Transverse colon (tissue), 4 donors: ENCODE results near the gene GPC6. TPM values are rescaled to one million over a fixed set of nuclear protein-coding genes. Genes with fewer than 3 reads are reported as not detected.

Source experiments
- DNase-seq: peaks from one replicate; pipeline ENCODE4 v3.0.0-alpha.2; 2019
- H3K27ac ChIP-seq, 4 donors: fragments of 200-600 bp; sonication (generic); 2 replicates each; pipeline ENCODE4 v1.5.1; 2016 to 2018; ENCODE audit warnings: inconsistent platforms in 4 of 4
- H3K27me3 ChIP-seq: fragments of 200-600 bp; sonication (generic); 2 replicates; pipeline ENCODE4 v1.5.1; 2017; ENCODE audit warnings: inconsistent platforms
- H3K36me3 ChIP-seq, 4 donors: fragments of 200-600 bp; sonication (generic); 2 replicates each; pipeline ENCODE4 v1.5.1; 2017 to 2019; ENCODE audit warnings: inconsistent platforms in 4 of 4
- H3K4me1 ChIP-seq, 4 donors: fragments of 200-600 bp; sonication (generic); 2 replicates each; pipeline ENCODE4 v1.5.1; 2017 to 2020; ENCODE audit warnings: inconsistent platforms in 4 of 4
- H3K4me3 ChIP-seq, 4 donors: fragments of 200-600 bp; sonication (generic); 1 replicate in 1 of 4; 2 replicates in 3 of 4; pipeline versions ENCODE4 v1.5.1 to v1.6.1; 2017 to 2019; ENCODE audit warnings: inconsistent platforms in 4 of 4
- H3K9me3 ChIP-seq, 2 donors: fragments of 200-600 bp; sonication (generic); 2 replicates each; pipeline ENCODE4 v1.5.1; 2017 to 2019; ENCODE audit warnings: inconsistent platforms in 2 of 2
- EP300 ChIP-seq: sonication (generic); formaldehyde crosslinking; IDR thresholded peaks from one replicate; pipeline ENCODE4 v1.6.1; 2017; ENCODE audit warnings: antibody characterized with exemption, low read depth
- POLR2A ChIP-seq: fragments of 450-650 bp; IDR thresholded peaks from one replicate; pipeline ENCODE4 v1.6.1; 2016; ENCODE audit warnings: antibody characterized with exemption, mild to moderate bottlenecking, moderate library complexity
- POLR2AphosphoS5 ChIP-seq, 3 donors: sonication (generic); formaldehyde crosslinking; IDR thresholded peaks; one replicate each; pipeline ENCODE4 v1.6.1; 2016; ENCODE audit warnings: antibody characterized with exemption in 3 of 3
- WGBS, 2 donors: methylation state at CpG; one replicate each; pipeline ENCODE4 v1.1.5; 2018; ENCODE audit warnings: low coverage in 1 of 2; 5-methylcytosine and 5-hydroxymethylcytosine counted together
- in situ Hi-C, 4 donors: fragments of 200-750 bp; cut with MboI; loops; one replicate each; pipeline versions ENCODE4 v1.15.0 to v1.15.1; 2017; ENCODE audit warnings: low sequenced_read_pairs in 3 of 4, low pct_ligation_motif_present in 1 of 4, low pct_unique_long_range_greater_than_20kb in 1 of 4
- intact Hi-C: fragments of 100-400 bp; cut with DNase I; formaldehyde crosslinking; loops from one replicate; pipeline ENCODE4 v1.15.1; 2023; ENCODE audit warnings: low total_unique reads
- total RNA-seq, 4 donors: library from RNA; depleted of rRNA; stranded (reverse); fragments of >200 nt; gene quantifications; one replicate each; pipeline ENCODE4 v1.1.0, GENCODE V29; 2016
- TF ChIP-seq, protein P1 (sequence below), 5 experiments: fragments of 200-600 bp in 3 of 5; fragments of 450-650 bp in 2 of 5; sonication (generic) in 3 of 5; IDR thresholded peaks; 1 replicate in 2 of 5; 2 replicates in 3 of 5; pipeline ENCODE4 v1.5.1; 2016 to 2017; ENCODE audit warnings: antibody characterized with exemption in 5 of 5, inconsistent platforms in 3 of 5, mild to moderate bottlenecking in 2 of 5, moderate library complexity in 1 of 5

GPC6 gene
- total RNA-seq, 4 donors from 2014 or later: 0.75 to 5.7 (median 4.0) TPM

DNA sequence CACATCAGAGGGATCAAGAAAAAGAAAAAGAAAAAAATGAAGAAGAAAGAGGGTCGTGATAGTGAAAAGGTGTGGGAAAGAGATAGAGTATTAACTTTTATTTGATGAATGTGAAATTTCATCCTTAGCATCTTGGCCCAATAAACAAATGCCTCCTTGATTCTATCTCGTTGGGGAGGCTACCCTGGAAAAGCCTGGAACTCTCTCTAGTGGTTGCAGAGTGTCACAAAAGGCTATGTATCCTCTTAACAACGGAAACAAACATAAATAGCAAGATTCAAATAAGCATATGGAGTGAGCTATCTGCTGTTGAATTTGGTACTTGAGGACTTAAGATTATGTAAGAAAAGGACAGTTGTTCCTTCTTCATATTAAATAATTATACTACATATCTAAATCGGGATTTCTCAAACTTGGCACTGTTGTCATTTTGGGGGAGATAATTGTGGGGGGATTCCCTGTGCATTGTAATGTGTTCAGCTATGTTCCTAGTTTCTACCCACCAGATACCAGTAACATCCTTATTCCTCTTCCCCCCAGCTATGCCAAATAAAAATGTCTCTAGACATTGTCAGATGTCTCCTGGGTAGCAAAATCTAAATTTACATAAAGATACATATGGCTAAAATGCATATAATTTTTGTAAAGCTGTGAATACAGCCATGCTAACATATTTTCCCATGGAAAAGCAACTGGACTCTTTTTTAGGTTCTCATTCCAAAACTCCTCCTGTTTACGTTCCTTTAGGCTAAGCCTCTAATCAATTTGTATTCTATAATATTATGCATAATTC, 695.7 kb downstream of the GPC6 start:
- in situ Hi-C loops: no loop called here
- no peak overlapping the region for H3K4me3 ChIP-seq
- H3K27ac ChIP-seq: no peak overlapping the region
- no peaks in the 10 kb centered on the region for H3K4me1 ChIP-seq
- H3K36me3 ChIP-seq: no peaks in the 10 kb centered on the region
- 67 to 70% methylated on average over 5 of the region's 5 CpGs for WGBS, 2 donors
- no peaks in the 10 kb centered on the region for H3K27me3 ChIP-seq
- H3K9me3 ChIP-seq: no peaks in the 10 kb centered on the region
- no peak for DNase-seq
- TF ChIP-seq EP300 (no peak), POLR2AphosphoS5 (IDR thresholded peaks at IDR 0.05) (no peak), POLR2A (no peak)
- TF ChIP-seq, protein P1, sequence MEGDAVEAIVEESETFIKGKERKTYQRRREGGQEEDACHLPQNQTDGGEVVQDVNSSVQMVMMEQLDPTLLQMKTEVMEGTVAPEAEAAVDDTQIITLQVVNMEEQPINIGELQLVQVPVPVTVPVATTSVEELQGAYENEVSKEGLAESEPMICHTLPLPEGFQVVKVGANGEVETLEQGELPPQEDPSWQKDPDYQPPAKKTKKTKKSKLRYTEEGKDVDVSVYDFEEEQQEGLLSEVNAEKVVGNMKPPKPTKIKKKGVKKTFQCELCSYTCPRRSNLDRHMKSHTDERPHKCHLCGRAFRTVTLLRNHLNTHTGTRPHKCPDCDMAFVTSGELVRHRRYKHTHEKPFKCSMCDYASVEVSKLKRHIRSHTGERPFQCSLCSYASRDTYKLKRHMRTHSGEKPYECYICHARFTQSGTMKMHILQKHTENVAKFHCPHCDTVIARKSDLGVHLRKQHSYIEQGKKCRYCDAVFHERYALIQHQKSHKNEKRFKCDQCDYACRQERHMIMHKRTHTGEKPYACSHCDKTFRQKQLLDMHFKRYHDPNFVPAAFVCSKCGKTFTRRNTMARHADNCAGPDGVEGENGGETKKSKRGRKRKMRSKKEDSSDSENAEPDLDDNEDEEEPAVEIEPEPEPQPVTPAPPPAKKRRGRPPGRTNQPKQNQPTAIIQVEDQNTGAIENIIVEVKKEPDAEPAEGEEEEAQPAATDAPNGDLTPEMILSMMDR (IDR thresholded peaks at IDR 0.05): no peak
- intact Hi-C loops: no loop called here

DNA sequence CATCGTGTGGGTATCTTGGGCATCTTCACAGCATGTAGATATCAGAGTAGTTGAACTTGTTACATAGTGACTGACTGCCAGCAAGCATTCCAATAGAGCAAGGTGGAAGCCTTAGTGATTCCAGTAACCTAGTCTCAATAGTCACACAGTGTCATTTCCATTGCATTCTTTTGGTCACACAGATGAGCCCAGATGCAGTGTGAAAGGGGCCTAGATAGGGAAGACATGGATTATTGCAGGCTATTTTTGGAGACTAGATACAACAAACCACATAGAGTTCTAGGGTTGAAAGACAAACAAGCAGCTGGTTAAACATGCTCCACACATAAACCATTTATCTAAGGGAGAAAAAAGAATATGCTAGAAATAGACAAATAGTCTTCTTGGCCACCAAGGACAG, 699.4 kb downstream of the GPC6 start:
- DNase-seq: no peak
- TF ChIP-seq, protein P1 (IDR thresholded peaks at IDR 0.05): no peak
- TF ChIP-seq POLR2A (no peak), EP300 (no peak), POLR2AphosphoS5 (IDR thresholded peaks at IDR 0.05) (no peak)
- in situ Hi-C loops: no loop called here
- 96% methylated on average over 1 of the region's 1 CpG; no CpG with 5 or more reads in 1 of the 2 donors for WGBS, 2 donors
- Histone ChIP-seq H3K27me3 (no peaks in the 10 kb centered on the region), H3K27ac (no peak overlapping the region), H3K9me3 (no peaks in the 10 kb centered on the region), H3K4me1 (no peaks in the 10 kb centered on the region), H3K36me3 (no peaks in the 10 kb centered on the region), H3K4me3 (no peak overlapping the region)
- intact Hi-C loops: no loop called here

DNA sequence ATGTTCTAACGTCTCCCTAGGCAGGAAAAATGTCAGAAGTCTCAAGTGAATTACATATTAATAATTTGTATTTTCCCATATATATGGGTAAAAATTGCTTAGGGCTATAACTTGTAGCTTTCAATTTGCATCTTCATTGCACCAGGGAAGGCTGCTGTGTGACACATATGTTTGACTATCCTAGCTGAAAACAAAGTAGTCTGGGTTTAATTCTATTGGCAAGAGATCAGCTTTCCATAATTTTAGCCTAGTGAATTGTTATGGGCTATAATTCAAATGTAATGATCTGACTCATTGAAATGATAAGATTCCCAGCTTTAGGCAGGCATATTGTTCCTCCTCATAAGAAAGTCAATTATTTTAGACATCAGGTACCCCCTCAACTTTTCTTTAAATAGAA, 699.8 kb downstream of the GPC6 start:
- Histone ChIP-seq H3K4me3 (no peak overlapping the region), H3K27ac (no peak overlapping the region), H3K9me3 (no peaks in the 10 kb centered on the region), H3K27me3 (no peaks in the 10 kb centered on the region), H3K36me3 (no peaks in the 10 kb centered on the region), H3K4me1 (no peaks in the 10 kb centered on the region)
- no peak for TF ChIP-seq POLR2A
- TF ChIP-seq POLR2AphosphoS5 (IDR thresholded peaks at IDR 0.05): no peak
- TF ChIP-seq EP300: no peak
- TF ChIP-seq, protein P1 (IDR thresholded peaks at IDR 0.05): no peak
- intact Hi-C loops (no loop called here), in situ Hi-C loops (no loop called here)
- WGBS, 2 donors: 30 to 41% methylated on average over 1 of the region's 1 CpG
- DNase-seq: no peak

DNA sequence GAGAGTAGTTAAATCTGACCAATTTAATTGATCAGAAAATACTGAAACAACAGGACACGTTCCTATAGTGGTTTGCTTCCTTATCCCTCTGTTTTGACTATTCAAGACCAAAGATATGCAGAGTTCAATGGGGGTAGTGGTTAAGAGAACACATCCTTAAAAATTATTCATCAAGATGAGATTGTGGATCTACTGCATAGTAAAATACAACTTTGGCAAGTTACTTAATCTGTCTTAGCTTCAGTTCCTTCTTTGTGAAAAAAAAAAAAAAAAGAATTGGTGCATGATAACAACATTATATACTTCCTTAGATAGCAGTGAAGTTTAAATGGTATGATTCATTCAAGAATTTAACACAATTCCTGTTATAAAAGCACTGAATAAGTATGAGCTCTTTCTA, 700.8 kb downstream of the GPC6 start:
- H3K27me3 ChIP-seq: no peaks in the 10 kb centered on the region
- intact Hi-C loops: no loop called here
- no peaks in the 10 kb centered on the region for H3K36me3 ChIP-seq
- TF ChIP-seq POLR2AphosphoS5 (IDR thresholded peaks at IDR 0.05): no peak
- no peak for TF ChIP-seq EP300
- TF ChIP-seq, protein P1 (IDR thresholded peaks at IDR 0.05): no peak
- no peak for TF ChIP-seq POLR2A
- no peaks in the 10 kb centered on the region for H3K4me1 ChIP-seq
- in situ Hi-C loops: no loop called here
- no peak overlapping the region for H3K27ac ChIP-seq
- DNase-seq: no peak
- no peaks in the 10 kb centered on the region for H3K9me3 ChIP-seq
- WGBS, 2 donors: 35 to 38% methylated on average over 1 of the region's 1 CpG
- no peak overlapping the region for H3K4me3 ChIP-seq
